ENCODE data around the gene RPL10. TPM values are rescaled to one million over a fixed set of nuclear protein-coding genes. Genes with fewer than 3 reads are reported as not detected.
A peak's percentile ranks its signal among the peaks of the same experiment; 100 is the strongest.

RPL10 gene
- 3,278 and 3,646 TPM in 2 replicates for total RNA-seq (2014; rRNA removed; shearing (Covaris generic))

- DNase-seq (ENCODE audit: low read depth): peak; percentile 95
Measured at GRCh38 chrX:154397888-154398667, at the start of gene RPL10. Gene RPL10 (plus strand): TSS chrX:154398377. CDS start chrX:154398520, 143 bp downstream.

- no peak for DNase-seq (ENCODE audit: low read depth)
Measured at GRCh38 chrX:154348646-154349358, 49.4 kb upstream of the RPL10 start.

GRCh38 chrX:154349359-154349935, 48.7 kb upstream of the RPL10 start:
- DNase-seq (ENCODE audit: low read depth): no peak

- no peak for DNase-seq (ENCODE audit: low read depth)
Measured at GRCh38 chrX:154349979-154350378, 48.2 kb upstream of the RPL10 start.

- DNase-seq (ENCODE audit: low read depth): no peak
Measured at GRCh38 chrX:154350429-154351182, 47.6 kb upstream of the RPL10 start.

GRCh38 chrX:154351183-154352011, 46.8 kb upstream of the RPL10 start:
- DNase-seq (ENCODE audit: low read depth): no peak

- no peak for DNase-seq (ENCODE audit: low read depth)
Measured at GRCh38 chrX:154352012-154352401, 46.2 kb upstream of the RPL10 start.

- no peak for DNase-seq (ENCODE audit: low read depth)
Measured at GRCh38 chrX:154352466-154352865, 45.7 kb upstream of the RPL10 start.

- no peak for DNase-seq (ENCODE audit: low read depth)
Measured at GRCh38 chrX:154353172-154353843, 44.9 kb upstream of the RPL10 start.

- no peak for DNase-seq (ENCODE audit: low read depth)
Measured at GRCh38 chrX:154354013-154354412, 44.2 kb upstream of the RPL10 start.

- peak; percentile 1 for DNase-seq (ENCODE audit: low read depth)
Measured at GRCh38 chrX:154354516-154354915, 43.7 kb upstream of the RPL10 start.

- DNase-seq (ENCODE audit: low read depth): peak; percentile 3
Measured at GRCh38 chrX:154355094-154355775, 42.9 kb upstream of the RPL10 start.

- DNase-seq (ENCODE audit: low read depth): peak; percentile 34
Measured at GRCh38 chrX:154355776-154356140, 42.4 kb upstream of the RPL10 start.

GRCh38 chrX:154356596-154356995, 41.6 kb upstream of the RPL10 start:
- peak; percentile 1 for DNase-seq (ENCODE audit: low read depth)

- peak; percentile 6 for DNase-seq (ENCODE audit: low read depth)
Measured at GRCh38 chrX:154357205-154357604, 41.0 kb upstream of the RPL10 start.

- no peak for DNase-seq (ENCODE audit: low read depth)
Measured at GRCh38 chrX:154358011-154358410, 40.2 kb upstream of the RPL10 start.

GRCh38 chrX:154358829-154359228, 39.3 kb upstream of the RPL10 start:
- DNase-seq (ENCODE audit: low read depth): no peak

- no peak for DNase-seq (ENCODE audit: low read depth)
Measured at GRCh38 chrX:154359362-154360154, 38.6 kb upstream of the RPL10 start.

- no peak for DNase-seq (ENCODE audit: low read depth)
Measured at GRCh38 chrX:154360155-154360713, 37.9 kb upstream of the RPL10 start.

All from Daoy (cell line).